ENCODE results near the gene ALOXE3.
"Not testable (repeated sequence)": the region's sequence is repeated elsewhere in the genome, so short reads cannot be mapped to it uniquely, and the experiment has no call there.

The ALOXE3 gene

GRCh38 chr17:8121407-8121680, 3.0 kb upstream of the ALOXE3 start:
- DNase-seq = no peak

DNA sequence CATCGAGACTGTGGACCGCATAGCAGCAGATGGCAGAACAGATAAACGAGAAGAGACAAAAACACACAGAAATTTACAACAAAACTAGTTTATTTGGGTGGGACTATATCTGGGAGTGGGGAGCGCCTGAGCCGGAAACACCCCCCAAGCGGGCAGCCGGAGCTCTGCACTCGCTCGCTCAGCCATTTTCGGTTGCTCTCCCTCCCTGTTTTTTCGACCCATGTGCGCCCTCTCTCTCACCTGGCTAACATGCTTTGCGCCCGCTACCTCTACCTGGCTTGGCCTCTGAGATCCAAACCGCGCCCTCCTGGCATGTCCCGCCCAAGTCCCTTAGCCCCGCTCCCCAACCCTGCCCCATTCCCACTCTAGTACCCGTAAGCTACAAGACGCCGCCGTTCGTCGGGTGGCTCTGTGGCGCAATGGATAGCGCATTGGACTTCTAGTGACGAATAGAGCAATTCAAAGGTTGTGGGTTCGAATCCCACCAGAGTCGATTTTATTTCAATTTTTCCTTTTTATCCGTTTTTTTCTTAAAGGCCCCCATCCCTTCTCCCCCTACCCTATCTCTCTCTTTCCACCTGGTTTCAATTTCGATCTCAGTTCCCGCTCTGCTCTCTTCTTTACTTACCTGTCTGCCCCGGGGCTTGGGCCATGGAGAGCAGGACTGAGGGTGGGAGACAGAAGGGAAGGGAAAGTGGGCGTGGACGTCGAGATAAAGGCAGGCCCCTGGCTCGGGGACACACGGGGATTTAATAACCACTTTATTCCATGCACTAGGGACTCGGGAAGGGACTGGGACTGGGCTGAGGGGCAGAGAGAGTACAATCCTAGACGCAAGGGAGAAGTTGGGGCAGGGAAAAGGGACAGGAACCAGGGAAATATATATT, 2.4 kb upstream of the ALOXE3 start:
- DNase-seq = peak; percentile 73

GRCh38 chr17:8119581-8120519, 1.5 kb upstream of the ALOXE3 start:
- peak; percentile 71 for DNase-seq

- peak; percentile 76 for DNase-seq
Observed at GRCh38 chr17:8118769-8119580, 661 bp upstream of the ALOXE3 start.

GRCh38 chr17:8117367-8117979, 841 bp downstream of the ALOXE3 start:
- no peak for DNase-seq

GRCh38 chr17:8116776-8117175, 1.5 kb downstream of the ALOXE3 start:
- no peak for DNase-seq

DNA sequence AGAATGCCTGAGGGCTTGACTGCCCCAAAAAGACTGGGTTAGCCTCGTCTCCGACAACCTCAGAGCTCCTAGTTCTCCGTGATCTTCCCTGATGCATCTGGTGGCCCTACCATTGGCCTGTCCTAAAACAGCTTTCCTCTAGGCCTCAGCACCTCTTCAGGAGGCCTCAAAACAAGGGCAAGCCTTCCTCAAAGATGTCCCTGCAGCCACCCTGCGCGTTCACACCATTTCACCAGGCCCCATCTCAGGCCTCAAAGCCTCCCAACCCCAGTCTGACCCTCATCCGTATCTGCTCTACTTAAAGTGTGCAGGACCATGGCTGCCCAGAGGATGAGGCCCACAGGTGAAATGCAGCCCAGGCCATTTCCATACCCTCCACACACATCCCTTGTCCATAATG, 7.4 kb downstream of the ALOXE3 start:
- no peak for DNase-seq

GRCh38 chr17:8110456-8110804, 7.9 kb downstream of the ALOXE3 start:
- no peak for DNase-seq

DNA sequence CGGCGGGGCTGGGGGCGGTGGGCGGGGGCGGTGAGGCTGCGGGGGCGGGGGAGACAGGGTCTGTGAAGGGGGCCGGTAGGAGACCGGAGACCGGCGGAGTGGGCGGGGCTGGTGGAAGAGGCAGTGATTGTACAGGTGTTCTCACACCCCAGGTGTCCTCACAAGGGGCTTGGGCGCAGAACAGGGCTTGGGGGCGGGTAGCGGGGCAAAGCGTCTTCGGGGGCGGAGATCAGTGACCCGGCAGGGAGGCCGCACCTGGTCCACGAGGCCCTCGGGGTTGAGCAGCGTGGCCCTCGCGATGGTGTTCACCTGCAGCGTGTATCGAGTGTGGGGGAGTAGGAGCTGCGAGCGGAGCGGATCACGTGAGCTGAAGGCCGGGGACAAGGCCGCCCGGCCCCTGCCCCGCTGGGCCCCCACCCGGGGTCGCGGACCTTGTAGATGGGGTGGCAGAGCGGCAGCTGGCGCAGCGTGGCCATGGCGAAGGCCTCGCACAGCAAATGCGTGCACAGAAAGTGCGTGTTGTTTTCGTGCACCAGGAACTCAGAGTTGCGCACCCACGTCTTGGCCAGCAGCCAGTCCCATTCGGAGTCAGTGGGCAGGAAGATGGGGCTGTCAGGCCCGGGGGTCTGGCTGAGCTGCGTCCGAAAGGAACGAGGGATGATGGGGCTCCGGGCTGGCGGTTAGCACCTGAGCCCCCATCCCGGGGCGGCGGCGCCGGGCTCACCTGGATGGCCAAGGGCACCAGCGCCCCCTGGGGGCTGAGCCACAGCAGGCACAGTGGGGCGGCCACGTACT, 8.5 kb downstream of the ALOXE3 start:
- DNase-seq = peak; percentile 58

DNA sequence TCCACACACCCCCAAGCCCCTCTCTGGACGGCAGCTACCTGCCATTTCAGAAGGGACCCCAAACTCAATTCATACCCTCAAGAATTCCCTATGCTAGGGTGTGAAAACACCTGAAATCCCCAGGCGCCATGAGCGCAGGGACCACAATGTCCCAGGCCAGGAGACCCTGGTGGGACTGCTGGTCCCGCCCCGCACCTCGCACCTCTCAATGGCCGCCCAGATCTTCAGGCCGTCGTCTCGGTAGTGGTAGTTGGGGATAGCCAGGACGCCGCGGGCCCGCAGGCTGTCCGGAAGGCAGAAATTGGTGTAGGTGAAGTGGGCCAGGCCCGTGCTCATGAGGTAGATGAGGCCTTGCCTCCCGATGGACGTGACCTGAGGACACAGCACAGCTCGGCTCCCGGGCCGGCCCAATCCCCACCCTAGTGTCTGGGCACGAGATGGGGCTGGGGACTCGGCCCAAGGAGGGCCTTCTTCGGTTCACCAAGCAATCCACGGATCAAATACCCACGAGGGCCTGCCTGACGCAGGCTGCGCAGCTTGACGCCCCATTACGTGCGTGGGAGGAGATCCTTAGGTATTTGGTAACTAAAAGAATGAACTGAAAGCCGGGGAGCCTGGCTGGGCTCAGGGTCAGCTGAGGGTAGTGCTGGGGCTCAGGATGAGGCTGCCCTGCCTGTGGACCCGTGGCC, 9.2 kb downstream of the ALOXE3 start:
- no peak for DNase-seq

DNA sequence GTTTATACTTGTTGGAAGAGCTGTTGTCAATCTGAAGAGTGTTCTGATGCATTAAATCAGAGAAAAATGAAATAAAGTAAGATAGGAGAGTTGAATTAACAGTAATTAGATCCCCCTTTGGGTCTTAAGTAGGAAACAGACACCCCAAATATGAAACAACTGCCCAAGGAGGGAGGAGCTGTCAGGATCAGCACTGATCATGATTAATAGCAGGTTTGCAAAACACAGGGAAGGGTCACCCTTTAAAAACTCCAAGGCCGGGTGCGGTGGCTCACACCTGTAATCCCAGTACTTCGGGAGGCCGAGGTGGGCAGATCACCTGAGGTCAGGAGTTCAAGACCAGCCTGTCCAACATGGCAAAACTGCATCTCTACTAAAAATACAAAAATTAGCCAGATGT, 11.3 kb downstream of the ALOXE3 start:
- DNase-seq = not testable (repeated sequence)

DNA sequence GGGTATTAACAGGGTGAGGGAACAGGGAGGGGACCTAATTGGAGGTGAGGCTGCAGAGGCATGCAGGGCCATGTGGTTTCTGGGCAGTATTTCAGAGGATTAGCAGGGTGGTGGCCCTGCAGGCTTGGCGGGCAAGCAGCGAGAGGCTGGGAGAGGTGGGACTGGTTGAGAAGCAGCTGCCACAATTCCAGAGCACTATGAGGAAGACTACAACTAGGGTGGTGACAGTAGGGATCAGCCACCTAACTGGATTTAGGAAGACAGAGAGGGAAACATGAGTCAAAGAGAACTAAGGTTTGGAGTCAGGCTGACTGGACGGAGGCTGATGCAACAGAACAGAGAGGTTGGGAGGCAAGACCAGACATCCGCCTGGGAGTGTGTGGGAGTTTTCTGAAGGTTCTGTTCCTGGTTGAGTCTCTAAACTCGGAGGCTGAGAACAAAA, 12.3 kb downstream of the ALOXE3 start:
- DNase-seq = no peak

GRCh38 chr17:8104911-8105310, 13.4 kb downstream of the ALOXE3 start:
- DNase-seq = no peak

DNA sequence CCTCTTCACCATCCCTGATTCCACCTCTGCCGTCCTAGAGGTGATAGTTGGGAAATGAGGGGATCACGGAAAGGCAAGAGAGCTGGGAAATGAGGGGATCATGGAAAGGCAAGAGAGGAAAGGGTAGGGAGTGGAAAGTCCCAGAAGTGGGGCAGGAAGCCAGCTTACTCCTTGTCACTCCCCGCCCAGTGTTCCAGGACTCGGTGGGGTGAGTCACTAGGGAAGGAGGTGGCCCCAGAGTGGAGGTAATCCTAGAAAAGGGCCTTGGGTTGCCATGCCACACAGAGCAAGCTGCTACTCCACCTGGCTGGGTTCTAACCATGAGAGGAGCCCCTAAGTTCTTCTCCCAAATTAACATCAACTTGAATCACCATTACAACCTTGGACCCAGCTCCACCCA, 14.8 kb downstream of the ALOXE3 start:
- no peak for DNase-seq

- no peak for DNase-seq
Observed at GRCh38 chr17:8101721-8102120, 16.6 kb downstream of the ALOXE3 start.

DNA sequence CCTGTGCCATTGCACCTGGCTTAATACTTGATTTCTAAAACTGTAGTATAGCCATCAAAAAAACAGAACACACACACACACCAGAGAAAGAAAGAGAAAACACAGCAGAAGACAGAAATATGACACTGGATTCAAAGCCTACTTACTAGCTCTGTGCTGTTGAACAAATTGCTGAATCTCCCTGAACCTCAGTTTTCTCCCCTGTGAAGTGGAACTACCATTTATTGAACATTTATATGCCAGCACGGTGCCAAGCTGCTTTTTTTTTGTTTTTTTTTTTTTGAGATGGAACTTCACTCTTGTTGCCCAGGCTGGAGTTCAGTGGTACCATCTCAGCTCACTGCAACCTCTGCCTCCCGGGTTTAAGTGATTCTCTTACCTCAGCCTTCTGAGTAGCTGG, 17.6 kb downstream of the ALOXE3 start:
- no peak for DNase-seq

DNA sequence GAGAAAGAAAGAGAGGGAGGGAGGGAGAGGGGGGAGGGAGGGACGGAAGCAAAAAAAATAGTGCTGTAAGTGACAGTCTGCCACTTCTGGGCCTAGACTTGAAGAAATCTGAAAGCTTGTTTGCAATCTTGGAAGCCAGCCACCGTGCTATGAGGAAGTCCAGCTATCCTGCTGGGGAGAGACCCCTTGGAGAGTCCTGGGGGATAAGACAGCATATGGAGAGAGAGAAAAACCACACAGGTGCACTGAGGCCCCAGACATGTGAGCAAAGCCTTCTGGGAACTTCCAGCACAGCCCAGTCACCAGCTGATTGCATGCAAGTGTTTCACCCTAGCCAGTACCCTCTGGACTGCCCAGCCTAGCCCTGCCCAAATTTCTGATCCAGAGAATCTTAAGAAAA, 18.2 kb downstream of the ALOXE3 start:
- DNase-seq = peak; percentile 38

DNA sequence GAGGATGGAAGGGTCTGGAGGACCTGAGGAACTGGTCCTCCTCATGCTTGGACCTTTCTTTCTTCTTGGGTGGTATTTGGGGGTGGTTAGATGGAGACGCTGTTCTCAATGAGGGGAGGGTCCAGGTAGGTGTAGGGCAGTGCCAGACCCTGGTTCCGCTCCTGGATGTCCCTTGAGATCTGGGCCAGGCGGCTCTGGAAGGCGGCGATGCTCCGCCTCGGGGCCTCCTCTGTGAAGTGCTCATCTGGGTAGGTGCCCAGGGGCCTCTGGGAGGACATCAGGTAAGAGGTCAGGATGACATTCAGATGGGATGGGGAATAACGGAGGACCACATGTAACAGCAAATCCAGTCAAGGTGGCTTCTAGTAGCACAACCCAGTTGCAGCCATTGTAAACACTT, 21.8 kb downstream of the ALOXE3 start:
- DNase-seq = no peak

- no peak for DNase-seq
Observed at GRCh38 chr17:8095361-8095760, 23.0 kb downstream of the ALOXE3 start.

DNA sequence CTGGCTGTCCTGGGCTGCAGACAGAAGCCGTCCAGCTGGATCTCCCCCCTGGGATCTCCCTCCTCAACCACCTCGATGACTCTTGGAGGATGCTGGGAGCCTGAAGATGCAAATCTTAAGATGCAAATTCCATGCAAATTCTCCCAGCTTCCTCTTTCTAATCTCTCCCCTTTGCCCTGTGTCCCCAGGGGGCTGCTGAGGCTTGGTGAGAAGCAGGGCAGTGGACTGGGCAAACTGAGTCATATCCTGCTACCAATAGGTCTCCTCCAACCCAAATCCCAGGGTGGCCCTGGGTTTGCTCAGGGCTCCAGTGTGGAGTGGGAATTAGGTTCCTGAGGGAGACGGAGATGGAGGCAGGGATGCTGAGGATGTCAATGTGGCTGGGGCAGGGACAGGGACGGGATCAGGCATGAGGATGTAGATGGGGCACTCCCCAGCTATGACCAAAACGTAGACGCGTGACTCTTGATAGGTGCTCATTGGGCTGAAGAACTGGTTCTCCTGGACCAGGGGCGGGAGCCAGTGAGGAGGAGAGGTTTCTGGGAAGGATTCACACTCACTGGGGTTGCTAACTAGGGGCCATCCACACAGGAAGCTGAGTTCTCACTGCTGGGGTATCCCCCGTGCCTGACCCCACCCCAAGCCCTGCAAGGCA, 27.2 kb downstream of the ALOXE3 start:
- no peak for DNase-seq

- no peak for DNase-seq
Observed at GRCh38 chr17:8089728-8090127, 28.6 kb downstream of the ALOXE3 start.
